ENCODE data around the gene PRKCA.

PRKCA gene

DNA sequence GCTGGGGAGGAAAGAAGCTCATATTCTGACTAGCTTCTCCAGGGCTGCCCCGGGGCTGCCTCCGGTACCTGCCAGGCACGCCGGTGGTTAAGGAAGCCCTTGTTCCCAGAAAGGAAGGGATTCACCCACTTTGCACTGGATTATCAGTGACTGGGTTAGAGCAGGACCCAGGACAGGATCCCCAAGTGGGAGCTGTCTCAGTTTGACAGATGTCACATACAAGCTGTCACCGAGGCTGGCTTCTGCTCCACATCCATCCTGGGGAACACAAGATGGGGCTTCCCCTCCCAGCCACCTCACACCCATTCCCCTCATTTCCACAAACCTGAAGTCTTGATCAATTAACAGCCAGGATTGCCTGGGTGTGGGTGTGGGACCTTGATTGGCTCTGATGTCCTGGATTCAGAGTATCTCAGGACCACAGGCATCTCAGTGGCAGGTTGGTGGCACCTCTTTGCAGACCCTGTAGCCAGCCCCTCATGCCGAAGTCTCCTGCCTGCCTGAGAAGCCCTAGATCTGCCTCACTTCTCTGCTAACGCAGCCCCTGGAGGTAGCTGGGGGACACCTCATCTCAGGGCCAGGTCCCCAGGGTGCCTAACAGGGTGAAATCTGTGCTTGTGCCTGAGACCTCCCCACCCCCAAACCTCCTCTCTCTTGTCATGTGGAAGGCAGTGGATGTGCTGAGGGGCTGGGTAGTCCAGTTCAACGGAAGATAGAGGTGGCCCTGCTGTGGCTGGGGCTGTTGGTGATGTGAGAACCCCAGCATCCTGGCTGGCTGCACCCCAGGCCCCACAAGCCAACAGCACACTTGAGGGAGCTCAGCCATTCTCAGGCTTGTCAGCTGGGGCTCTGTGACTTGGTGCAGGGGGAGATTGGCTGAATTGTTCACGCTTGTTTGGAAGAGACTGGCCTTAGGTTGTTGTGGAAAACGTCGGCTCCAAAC is 533.9 kb downstream of the PRKCA start:
- FAIRE-seq (no peak), DNase-seq (ENCODE audit: insufficient read length, low spot score) (no peak)

DNA sequence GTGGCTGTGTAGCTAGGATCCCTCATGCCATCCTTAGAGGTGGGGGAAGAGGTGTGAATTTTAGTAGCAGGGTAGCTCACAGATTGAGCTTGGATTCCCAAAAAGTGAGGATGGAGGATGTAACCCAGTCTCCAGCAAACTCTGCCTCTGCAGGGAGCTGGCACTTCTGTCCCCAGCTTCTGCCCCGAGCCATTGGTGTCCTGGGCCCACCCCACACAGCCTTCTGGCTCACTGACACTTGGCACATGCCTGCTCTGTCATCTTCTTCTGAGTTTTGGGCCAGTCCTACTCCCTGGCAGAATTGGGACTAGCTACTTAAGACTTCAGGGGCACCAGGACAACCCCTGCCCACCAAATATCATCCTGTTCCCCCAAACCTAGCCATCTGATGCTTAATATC is 534.8 kb downstream of the PRKCA start:
- no peak for DNase-seq (ENCODE audit: insufficient read length, low spot score)
- no peak for FAIRE-seq

DNA sequence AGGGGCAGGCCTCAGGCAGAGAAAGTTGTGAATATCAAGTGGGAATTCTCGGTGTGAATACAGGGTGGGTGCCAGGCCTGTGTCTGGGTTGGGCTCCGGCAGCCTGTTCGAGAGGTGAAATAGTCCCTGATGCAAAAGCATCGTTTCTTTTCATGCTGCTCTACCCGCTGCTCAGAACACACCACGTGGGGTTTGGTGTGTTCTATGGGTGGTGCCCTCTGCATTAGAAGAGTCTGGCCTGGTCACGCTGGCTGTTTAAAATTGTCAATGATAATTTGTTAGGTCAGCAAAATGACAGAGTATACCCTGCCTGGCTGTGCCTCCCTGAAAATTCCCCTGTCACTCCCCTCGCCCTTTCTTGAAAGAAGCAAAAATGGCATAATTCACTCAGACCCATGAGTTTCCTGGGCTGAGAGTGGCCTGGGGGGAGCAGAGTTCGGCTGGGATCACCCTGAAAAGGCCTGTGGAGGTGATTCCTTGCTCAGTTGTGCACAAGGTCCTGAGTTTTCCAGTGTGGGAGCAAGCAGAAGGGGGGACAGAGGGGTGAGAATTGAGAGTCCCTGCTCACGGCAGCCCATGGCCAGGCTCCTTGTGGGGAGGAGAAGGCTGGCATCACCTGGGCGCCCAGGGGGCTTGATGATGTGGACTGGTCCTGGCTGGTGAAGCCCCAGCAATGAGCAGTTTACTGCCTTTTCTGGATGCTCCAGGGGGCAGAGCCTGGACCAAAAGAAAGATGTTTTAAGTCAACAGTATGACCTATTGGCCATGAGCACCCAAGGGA is 535.7 kb downstream of the PRKCA start:
- FAIRE-seq, result no peak
- DNase-seq (ENCODE audit: insufficient read length, low spot score), result no peak

DNA sequence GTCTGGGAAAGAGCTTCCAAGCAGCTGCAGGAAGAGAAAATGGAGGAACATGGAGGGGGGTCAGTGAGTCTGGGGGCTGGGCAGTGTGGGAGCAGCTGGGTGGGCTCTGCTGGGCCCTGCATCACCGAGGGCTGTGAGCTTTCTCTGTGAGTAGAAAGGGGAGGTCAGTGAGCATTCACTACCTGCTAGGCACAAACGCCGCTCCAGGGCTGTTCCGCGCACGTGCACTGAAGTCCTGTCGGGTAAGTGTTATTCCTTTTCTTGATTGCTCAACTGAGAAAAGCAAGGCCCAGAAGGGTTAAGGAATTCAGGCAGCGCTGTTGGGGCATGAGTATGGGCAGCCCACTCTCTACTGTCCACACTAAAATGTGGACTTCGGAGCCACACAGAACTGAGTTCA is 537.2 kb downstream of the PRKCA start:
- DNase-seq (ENCODE audit: insufficient read length, low spot score), result no peak
- no peak for FAIRE-seq

DNA sequence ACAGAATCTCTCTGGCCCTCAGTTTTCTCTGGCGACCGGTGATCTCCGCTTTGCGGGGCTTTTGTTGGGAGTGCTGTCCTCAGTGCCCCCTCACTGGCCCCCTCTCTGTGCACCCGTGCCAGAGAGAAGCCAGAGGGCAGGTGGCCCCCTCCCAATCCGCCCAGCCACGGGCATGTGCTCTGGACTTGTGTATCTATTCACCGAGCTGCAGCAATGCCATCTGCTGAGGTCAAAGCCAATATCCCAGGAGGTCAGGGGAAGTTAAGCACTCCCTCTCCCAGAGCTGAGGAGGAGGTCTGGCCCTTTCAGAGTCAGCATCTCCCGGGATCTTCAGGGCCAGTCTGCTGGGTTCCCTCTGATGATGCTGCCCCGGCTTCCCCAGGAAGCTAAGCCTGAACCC is 537.6 kb downstream of the PRKCA start:
- FAIRE-seq (no peak), DNase-seq (ENCODE audit: insufficient read length, low spot score) (no peak)

DNA sequence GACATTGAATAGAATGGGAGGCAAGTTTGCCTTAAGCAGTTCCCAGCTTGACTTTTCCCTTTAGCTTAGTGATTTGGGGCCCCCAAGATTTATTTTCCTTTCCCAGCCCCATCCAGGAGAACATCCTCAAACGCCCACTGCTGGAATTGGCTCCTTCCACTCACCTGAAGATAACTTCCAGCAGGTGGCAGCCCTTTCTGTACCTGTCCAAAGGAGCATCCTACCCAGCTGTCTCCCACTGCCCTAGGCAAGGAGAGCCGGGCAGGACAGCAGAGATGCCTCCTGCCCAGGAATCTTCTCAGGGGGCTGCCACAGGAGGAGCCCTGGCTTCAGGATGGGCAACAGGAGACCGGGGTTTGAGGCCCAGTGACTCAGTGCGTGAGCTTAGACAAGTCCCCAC is 538.9 kb downstream of the PRKCA start:
- DNase-seq (ENCODE audit: insufficient read length, low spot score) (no peak), FAIRE-seq (no peak)

DNA sequence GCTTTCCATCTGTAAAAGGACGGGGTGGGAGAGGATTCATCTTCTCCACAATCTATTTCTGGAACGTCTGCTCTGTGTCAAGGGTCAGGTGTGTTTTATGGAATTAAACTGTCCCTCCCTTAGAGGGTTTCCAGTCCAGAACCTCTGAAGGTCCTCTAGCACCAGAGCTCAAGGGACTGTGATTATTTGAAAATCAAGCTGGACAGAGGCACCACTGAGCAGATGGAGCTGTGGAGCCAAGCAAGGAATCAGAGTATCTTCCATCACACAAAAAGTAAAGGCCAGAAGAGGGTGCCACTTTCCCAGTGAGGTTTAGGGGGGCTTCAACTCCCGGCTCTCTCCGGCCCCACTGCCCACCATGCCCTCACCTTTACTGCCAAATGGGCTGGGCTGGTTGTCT is 539.3 kb downstream of the PRKCA start:
- FAIRE-seq, result no peak
- DNase-seq (ENCODE audit: insufficient read length, low spot score), result no peak

DNA sequence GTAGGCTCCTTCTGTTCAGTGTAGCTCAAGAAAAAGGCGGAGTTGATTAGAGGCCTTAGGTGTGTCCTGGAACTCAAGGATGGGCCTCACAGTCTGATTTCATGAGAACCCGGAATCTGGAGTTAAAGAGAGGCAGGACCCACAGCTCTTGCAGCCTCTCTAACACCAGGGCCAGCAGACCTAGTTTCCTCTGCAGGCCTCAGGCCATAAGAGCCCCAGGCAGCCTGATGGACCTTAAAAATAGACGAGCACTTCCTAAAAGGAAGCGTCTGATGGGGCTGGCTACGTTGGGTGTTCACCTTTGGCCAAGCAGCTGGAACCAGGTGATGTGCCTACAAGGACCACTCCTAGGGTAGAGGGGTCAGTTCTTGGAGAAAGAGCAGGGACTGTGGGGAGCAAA is 540.1 kb downstream of the PRKCA start:
- no peak for FAIRE-seq

DNA sequence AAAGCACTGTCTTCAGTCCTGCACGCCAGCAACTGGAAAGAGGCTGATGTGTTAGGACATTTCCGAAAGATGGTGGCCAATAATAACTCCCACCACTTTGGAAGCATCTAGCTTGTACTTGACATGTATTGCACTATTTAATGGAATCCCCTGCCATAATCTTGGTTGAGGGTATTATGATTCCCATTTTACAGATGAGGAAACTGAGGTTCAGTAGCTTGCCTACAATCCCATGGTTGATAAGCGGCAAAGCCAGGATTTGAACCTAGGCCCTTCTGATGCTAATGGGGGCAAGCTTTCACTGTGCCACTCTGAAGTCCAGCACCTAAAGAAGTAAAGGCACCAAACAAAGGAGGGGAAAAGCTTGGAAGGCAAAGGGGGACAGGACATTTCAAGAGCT is 540.5 kb downstream of the PRKCA start:
- DNase-seq (ENCODE audit: insufficient read length, low spot score) (no peak), FAIRE-seq (no peak)

More for the DNA sequence above, 540.1 kb downstream of the PRKCA start:
- DNase-seq (ENCODE audit: insufficient read length, low spot score), result no peak

DNA sequence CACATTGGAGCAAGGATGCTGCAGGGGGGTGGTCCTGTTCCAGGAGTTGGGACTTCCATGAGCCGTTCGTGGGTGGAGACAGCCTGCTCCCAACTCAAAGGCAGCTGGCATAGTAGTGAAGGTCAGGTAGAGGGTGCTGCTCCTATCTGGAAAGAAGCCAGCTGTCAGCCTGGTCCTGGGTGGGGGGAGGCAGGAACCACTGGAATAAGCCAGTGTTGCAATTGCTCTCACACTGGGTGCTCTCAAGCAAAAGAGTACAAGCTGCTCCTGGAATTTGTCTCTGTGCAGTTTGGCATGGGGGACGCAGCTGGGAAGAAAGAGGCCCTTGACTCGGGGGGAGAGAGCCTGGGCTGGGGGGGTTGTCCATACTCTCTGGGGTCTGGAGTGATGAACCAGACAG is 541.2 kb downstream of the PRKCA start:
- no peak for FAIRE-seq

DNA sequence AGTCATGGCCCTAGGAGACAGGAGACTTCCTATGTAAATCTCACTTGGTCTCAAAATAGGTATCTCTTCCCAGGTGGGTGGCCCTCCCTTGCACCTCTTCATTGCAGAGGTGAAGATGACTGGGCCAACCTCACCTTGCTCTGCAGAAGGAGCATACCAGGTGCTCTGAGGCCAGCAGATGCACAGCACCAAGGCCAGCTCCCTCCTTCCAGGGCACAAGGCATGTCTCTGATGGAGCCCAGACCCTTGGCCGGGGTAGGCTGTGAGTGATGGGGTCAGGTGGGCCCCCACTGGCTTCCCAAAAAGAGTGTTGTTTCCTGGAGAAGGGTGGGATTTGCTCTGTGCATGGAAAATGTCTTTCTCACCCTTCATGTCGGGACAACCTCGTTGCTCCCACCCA is 545.3 kb downstream of the PRKCA start:
- DNase-seq (ENCODE audit: insufficient read length, low spot score), result no peak
- no peak for FAIRE-seq

More for the DNA sequence above, 541.2 kb downstream of the PRKCA start:
- DNase-seq (ENCODE audit: insufficient read length, low spot score), result no peak

DNA sequence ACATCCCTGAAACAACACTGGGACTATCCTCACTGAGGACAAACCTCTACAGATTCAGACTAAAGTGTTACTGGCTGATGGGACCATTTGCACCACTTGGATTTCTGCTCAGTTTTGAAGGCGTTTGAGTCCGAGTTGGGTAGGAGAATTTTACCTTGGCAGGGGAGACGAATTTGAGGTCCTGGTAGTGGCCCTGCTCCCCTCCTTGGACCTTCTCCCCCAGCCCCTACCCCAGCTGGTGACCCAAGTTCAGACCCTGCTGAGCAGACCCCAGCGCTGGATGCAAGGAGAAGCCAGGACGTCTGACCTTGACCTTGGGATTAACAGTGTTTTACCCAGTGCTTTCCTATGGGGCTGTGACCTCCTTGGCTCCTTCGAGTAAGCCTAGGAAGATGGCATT is 546.1 kb downstream of the PRKCA start:
- DNase-seq (ENCODE audit: insufficient read length, low spot score), result no peak

DNA sequence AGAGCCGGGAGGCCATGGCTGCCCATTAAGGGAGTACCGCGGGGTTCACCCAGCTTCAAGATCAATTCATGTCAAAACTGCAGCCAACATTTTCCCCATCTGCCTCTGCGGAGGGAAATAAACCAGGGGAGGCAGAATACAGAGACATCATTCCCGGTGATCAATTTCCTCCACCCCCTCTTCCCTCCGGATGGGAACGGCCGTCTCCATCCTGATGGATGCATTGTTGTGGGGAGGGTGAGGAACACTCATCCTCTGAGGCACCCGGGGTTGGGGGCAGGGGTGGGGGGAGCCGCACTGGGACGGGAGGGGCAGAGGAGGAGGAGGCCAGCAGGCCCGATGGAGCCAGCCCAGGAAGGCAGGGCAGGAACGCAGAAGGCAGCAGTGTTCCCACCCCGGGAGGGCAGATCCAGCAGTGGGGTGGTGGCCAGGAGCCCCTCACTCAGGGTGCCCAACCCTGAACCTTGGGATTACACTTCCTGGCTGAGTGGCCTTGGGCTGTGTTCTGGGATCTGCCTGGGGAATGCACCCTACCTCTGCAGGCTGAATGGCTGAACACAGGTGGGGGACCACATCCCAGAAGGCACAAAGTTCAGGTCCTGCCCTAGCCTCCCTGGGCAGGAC is 546.7 kb downstream of the PRKCA start:
- no peak for DNase-seq (ENCODE audit: insufficient read length, low spot score)
- no peak for FAIRE-seq

More for the DNA sequence above, 546.1 kb downstream of the PRKCA start:
- FAIRE-seq, result no peak

DNA sequence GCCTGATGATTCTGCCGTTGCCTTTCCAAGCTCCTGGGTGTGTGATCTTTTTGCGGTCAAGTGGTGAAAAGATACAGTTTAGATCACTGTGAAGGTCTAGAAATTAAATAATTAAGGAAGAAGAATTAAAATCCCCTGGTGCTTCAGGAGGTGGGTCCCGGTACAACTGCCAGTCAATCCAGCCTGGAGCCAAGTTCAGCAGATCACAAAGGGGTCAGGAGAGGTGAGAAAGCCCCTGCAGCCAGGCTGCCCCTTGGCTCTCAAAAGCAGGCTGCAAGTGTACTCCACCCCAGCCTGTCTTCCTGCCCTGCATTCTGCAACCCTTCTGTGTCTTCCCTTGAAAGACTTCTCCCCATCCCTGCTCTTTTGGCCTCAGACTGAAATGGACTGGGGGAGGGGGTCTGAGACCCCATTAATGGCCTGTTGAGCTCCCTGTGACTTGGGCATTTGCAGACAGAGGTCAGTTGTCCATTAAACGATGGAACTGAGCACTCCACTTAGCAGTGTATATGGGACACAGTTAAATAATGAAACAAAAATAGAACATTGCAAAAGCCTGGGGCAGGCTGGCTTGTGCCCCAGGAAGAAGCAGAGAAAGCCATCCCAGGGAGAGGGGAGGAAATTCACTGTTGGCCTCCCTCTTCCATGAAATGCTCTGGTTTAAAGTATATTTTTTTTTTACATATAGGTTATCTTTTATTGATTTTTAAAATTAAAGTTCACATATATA is 547.6 kb downstream of the PRKCA start:
- no peak for FAIRE-seq

DNA sequence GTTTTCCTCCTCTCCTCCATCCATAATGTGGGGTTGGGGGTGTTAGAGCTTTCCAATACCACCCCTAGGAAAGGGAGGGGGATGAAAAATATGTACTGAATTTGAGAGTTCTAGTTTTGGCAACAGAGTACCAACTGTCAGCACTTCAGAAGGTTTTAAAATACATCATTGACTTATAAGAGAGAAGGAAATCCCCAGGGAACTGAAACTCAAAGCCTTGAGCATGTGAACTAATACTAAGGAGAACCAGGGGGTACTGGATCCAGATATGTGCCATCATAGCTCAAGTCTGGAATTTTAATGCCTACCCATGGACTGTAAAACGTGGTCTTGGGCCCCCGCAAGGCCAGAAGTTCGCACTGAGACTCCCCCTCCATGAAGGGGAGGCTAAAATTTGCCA is 548.3 kb downstream of the PRKCA start:
- FAIRE-seq (no peak), DNase-seq (ENCODE audit: insufficient read length, low spot score) (no peak)

More for the DNA sequence above, 547.6 kb downstream of the PRKCA start:
- DNase-seq (ENCODE audit: insufficient read length, low spot score), result no peak

DNA sequence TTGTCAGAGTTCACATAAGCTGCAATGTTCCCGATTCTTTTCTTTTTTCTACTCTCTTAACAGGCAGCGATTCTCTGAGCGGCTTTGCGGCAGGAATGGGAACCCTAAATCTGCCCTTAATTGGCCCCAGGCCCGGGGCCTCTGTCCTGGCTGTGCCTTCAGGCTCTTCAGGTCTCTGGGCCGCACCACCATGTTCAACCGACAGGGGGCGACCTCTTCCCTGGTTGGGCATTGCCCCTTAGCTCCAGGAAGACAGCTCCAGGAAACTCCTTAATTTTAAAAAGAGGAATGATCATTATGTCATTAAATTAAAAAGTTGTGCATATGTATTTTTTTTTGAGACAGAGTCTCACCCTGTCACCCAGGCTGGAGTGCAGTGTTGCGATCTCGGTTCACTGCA is 552.8 kb downstream of the PRKCA start:
- FAIRE-seq (no peak), DNase-seq (ENCODE audit: insufficient read length, low spot score) (no peak)

DNA sequence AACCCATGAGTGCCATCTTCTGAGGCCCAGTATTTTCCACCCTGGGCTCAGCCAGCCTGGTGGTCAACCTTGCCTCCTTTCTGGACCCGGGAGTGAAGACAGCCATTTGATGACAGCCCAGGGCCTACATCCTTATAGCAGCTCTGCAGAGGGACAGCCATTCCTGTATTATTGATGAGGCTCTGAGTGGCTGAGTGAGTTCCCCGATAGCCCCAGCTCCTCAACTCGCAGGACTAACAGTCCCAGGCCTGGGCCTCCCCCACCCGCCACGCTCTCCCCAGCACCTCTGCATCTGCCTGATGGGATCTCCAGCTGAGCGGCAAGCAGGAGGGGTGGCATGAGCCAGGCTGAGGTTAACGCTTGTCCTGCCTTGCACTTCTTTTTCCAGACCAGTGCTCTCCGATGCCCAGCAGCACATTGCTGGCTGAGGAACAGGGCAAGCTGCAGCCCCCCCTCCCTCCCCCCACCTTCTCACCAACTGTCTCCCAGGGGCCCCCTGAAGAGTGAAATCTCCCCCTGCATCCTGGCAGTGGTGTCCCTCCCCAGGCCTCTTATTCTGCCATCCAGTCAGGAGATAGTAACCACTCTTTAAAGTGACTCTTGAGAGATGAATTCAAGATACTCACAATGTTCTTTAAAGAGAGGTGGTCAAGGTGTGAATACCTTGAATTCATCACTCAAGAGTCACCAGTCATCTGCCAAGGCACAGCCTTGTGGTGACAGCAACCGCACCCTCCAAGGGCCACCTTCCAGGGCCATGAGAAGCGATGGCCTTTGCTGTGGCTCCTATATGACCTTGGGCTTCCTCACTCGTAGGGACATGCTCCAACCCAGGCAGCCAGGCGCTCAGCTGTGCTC is 556.0 kb downstream of the PRKCA start:
- DNase-seq (ENCODE audit: insufficient read length, low spot score) (no peak), FAIRE-seq (no peak)

DNA sequence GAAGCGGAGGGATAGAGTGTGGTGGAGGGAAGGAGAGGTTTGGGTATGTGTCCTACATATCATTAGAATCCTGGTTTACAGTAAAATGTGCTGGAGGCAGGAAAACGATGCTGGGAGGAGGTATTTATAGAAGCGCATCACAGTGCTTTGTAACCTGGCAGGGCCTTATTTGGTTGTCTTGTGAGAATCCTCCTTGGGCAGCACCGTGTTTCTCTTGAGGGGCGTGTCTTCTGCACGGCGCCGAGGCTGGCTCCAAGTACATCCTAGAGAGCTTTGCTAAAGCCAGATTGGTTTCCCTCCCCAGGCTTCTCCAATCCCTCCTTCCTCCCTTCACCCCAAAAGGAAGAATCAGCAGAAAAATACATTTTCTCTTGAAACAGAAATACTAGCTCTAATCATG is 556.9 kb downstream of the PRKCA start:
- FAIRE-seq (no peak), DNase-seq (ENCODE audit: insufficient read length, low spot score) (no peak)

DNA sequence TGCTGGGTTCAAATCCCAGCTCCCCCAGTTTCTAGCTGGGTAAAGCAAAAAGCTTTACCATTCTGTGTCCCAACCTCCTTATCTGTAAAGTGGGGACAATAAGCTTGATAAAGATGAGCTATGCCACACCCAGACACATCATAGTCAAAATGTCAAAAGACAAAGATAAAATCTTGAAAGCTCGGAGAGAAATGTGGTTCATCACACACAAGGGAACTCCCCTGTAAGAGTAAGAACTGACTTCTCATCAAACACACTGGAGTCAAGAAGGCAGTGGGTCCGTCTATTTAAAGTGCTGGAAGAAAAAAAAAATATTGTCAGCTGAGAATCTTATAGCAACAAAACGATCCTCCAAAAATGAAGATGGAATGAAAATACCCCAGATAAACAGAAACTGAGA is 557.8 kb downstream of the PRKCA start:
- no peak for FAIRE-seq
- no peak for DNase-seq (ENCODE audit: insufficient read length, low spot score)
